Measurements from ENCODE around the gene LDHD.
A peak's percentile ranks its signal among the peaks of the same experiment; 100 is the strongest.
"Not testable (repeated sequence)": the region's sequence is repeated elsewhere in the genome, so short reads cannot be mapped to it uniquely, and the experiment has no call there.

Gene LDHD

DNA sequence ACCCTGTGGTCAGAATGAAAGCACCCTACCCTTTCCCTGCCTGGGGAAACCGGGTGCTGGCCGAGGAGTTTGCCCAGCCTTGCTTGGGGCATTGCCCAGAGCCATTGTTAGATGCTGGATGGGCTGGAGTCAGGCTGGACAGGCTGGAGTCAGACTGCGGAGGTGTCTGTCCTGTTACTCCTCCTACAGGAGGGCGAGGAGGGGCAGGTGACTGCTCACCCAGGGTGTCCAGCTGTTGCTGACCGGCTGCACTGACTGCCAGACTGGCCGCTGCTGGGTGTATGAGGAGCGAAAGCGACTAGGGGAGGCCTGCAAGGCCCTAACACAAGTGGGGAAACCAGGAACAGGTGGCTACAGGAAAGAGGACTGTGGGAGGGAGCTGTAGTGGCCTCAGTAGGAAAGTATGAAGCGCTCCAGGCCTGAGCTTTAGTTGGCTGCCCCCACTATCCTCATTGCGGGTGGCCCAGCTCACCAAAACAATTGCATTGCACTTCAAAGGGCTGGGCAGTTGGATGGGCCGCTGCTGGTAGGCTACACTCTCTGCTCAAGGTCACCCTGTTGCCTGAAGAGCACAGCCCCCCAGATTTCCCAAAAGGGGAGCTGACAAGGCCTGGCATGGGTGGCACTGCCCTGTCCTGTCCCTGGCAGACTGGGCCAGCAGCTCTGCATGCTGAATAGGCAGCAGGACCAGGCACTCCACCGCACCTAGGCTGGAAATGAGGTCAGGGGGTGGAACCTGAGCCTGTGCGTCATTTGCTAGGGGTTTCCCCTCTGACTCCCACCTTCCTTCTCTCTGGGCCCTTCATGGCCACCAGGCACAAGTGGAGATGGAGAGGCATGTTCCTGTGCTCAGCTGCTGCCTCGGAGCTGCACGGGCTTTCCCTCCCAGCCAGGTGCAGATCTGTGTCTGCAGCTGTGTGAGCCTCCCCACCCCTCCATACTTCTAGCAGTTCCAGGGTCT, 18.4 kb downstream of the LDHD start:
- no peaks in the 10 kb centered on the region for H3K36me3 Mint-ChIP-seq
- peaks cover 40% of the 10 kb centered on the region for H3K4me1 Mint-ChIP-seq (ENCODE audit: low read depth)
- no peak overlapping the region for H3K4me3 Mint-ChIP-seq
- no peaks in the 10 kb centered on the region for H3K9me3 Mint-ChIP-seq (ENCODE audit: low read depth)
- no peaks in the 10 kb centered on the region for H3K27me3 Mint-ChIP-seq
- peak overlapping the region; percentile 75 for H3K27ac Mint-ChIP-seq

DNA sequence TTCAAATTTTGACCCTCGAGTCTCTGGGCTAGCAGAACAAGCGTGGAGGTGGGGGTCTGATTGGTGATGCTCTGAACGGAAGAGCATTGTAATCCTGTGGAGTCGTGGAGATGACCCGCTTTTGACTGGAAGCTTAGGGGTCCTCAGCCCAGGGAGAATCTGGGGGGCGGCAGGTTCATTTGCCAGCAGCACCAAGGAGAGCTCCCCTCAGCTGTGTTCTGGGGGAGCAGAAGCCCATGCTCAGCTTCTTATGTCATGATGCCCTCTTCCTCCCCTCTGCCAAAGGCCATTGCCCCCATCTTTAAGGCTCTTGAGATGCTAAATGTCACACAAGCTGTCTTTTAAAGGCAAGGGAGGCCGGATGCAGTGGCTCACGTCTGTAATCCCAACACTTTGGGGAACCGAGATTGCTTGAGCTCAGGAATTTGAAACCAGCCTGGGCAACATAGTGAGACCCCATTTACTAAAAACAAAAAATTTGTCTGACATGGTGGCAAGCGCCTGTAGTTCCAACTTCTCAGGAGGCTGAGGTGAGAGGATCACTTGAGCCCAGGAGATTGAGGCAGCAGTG, 19.3 kb downstream of the LDHD start:
- no peak overlapping the region for H3K4me3 Mint-ChIP-seq
- peaks cover 36% of the 10 kb centered on the region for H3K4me1 Mint-ChIP-seq (ENCODE audit: low read depth)
- H3K27ac Mint-ChIP-seq = peak overlapping the region; percentile 77
- no peaks in the 10 kb centered on the region for H3K27me3 Mint-ChIP-seq
- H3K9me3 Mint-ChIP-seq (ENCODE audit: low read depth) = no peaks in the 10 kb centered on the region
- H3K36me3 Mint-ChIP-seq = no peaks in the 10 kb centered on the region

DNA sequence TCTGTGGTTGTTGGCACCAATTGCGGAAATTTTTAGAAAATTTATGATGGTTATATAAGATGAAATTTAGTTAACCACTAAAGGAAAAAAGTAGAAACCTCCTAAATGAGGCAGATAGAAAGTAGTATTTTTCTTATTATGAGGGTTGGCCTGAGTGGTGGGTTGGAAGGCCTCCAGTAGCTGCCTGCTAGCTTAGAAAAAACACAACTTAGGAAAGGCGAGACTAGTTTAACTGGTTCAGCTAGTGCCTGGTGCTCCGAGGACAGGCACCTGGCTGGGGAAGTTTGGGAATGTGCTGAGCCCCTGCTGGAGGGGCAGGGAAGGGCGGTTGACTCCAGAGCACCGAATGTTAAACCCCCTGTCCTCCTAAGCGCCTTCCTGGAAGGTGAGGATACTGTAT, 19.9 kb downstream of the LDHD start:
- Mint-ChIP-seq H3K36me3 (no peaks in the 10 kb centered on the region), H3K27ac (peak overlapping the region; percentile 77), H3K4me3 (no peak overlapping the region), H3K27me3 (no peaks in the 10 kb centered on the region), H3K4me1 (ENCODE audit: low read depth) (peaks cover 35% of the 10 kb centered on the region), H3K9me3 (ENCODE audit: low read depth) (no peaks in the 10 kb centered on the region)

DNA sequence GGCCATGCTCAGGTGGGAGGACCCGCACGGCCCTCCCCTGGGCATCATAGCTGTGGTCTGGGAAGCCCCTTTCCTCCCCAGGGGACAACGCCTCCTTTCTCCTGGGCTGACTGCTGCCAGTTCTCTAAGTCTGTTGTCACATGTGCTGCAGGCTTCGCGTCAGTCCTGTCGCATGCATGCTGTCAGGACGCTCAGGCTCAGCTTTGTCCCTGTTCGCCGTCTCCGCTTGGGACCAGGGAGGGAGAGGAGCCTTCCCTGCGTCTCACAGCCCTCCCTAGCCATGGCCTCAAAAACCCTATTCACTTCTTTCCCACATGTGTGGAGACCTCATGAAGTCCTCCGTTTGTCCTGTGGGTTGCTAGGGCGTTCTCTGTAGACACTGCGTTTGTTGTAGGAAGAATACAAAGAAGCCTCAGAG, 21.4 kb downstream of the LDHD start:
- Mint-ChIP-seq H3K4me3 (no peak overlapping the region), H3K27ac (no peak overlapping the region), H3K4me1 (ENCODE audit: low read depth) (peaks cover 26% of the 10 kb centered on the region), H3K9me3 (ENCODE audit: low read depth) (no peaks in the 10 kb centered on the region), H3K27me3 (no peaks in the 10 kb centered on the region), H3K36me3 (no peaks in the 10 kb centered on the region)

DNA sequence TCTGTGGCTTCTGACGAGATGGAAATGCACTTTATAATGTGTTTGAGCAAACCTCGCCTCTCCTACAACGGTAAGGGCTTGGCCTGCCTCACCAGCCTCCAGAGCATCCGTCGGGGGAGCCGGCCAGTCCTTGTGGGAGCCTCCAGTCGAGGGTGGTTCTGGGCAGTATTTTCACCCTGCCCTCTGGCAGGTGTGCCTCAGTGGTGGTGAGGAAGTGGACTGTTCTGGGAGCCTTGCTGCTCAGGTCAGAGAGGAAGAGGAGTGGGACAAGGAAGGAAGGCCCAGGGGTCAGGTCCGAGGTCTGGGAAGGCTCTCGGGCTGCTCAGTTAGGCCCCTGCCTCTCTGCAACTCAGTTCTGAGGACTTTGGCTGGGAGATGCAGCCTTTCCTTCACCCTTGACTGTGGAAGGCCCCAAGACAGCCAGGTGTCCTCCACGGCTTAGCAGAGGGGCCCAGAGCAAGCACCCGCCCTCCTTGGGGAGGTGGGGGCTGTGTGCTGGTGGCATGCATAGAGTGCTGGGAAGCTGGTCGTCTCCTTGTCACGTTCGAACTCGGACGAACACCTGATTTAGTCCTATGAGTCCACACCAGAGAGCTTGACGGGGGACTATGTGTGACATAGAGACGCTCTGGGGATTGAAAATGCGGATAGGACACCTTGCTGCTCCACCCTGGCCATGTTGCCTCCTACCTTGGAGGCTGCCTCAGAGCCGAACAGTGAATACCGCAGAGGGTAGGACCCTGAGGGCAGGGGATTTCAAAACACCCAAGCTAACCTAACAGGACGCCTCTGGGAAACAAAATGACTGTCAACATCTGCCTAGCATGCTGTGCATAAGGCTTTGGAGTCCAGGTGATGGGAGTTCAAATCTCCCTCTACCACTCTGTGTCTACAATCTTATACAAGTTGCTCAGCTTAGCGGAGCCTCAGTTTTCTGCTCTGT, 22.7 kb downstream of the LDHD start:
- Mint-ChIP-seq H3K9me3 (ENCODE audit: low read depth) (no peaks in the 10 kb centered on the region), H3K27me3 (no peaks in the 10 kb centered on the region), H3K27ac (no peak overlapping the region), H3K4me1 (ENCODE audit: low read depth) (peaks cover 13% of the 10 kb centered on the region), H3K36me3 (no peaks in the 10 kb centered on the region), H3K4me3 (peak overlapping the region; percentile 9)

GRCh38 chr16:75092777-75093176, 23.8 kb downstream of the LDHD start:
- H3K36me3 Mint-ChIP-seq = no peaks in the 10 kb centered on the region
- no peaks in the 10 kb centered on the region for H3K9me3 Mint-ChIP-seq (ENCODE audit: low read depth)
- H3K27ac Mint-ChIP-seq = no peak overlapping the region
- peaks cover 3% of the 10 kb centered on the region for H3K4me1 Mint-ChIP-seq (ENCODE audit: low read depth)
- no peaks in the 10 kb centered on the region for H3K27me3 Mint-ChIP-seq
- H3K4me3 Mint-ChIP-seq = no peak overlapping the region

DNA sequence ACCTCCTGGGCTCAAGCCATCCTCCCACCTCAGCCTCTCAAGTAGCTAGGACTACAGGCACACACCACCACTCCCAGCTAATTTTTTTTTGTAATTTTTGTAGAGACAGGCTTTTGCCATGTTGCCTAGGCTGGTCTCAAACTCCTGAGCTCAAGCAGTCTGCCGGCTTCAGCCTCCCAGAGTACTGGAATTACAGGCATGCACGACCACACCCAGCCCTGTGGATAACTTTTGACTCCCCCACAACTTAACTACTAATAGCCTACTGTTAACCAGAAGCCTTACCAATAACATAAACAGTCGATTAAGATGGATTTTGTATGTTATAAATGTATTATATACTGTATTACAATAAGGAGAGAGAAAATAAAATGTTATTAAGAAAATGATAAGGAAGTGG, 25.0 kb downstream of the LDHD start:
- H3K36me3 Mint-ChIP-seq; H3K4me1 Mint-ChIP-seq (ENCODE audit: low read depth): not testable (repeated sequence)

GRCh38 chr16:75090899-75091298, 25.7 kb downstream of the LDHD start:
- H3K27ac Mint-ChIP-seq; H3K27me3 Mint-ChIP-seq; H3K9me3 Mint-ChIP-seq (ENCODE audit: low read depth); H3K4me1 Mint-ChIP-seq (ENCODE audit: low read depth); H3K4me3 Mint-ChIP-seq; H3K36me3 Mint-ChIP-seq: not testable (repeated sequence)

More for the DNA sequence above, 25.0 kb downstream of the LDHD start:
- not testable (repeated sequence) for H3K27ac Mint-ChIP-seq; H3K4me3 Mint-ChIP-seq; H3K9me3 Mint-ChIP-seq (ENCODE audit: low read depth); H3K27me3 Mint-ChIP-seq

DNA sequence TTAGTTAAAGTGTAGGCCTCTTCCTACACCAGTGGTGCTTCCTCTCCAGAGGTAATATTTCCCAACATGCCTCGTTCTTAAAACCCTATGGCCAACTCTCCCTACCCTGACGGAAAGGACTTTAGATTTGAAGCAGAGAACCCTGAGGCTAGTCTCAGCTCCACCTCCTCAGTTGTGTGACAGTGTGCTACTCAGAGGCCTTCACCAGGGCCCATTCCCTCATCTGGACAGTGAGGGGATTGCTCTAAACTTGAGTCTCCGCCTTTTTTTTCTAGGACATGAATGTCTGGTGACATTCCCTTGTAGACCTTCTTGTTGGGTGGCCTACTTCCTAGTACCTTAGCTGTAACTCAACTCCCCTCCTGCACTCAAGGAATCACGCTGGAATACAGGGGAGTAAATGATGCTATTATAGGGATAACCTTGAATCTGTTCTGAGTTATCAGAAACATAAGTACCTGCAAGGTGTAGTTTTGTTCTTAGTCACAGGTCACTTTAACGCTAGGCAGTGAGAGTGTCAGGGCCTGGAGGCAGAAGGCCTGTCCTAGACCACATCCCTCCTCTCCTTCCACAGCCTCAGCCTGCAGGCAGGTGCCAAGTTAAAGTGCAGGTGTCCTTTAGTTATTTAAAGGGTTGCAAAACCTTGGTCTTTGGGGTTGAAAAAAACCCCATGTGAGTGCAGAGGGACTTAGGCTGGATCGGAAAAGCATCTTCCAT, 26.9 kb downstream of the LDHD start:
- no peaks in the 10 kb centered on the region for H3K4me1 Mint-ChIP-seq (ENCODE audit: low read depth)
- H3K4me3 Mint-ChIP-seq = no peak overlapping the region
- no peaks in the 10 kb centered on the region for H3K27me3 Mint-ChIP-seq
- H3K27ac Mint-ChIP-seq = no peak overlapping the region
- no peaks in the 10 kb centered on the region for H3K9me3 Mint-ChIP-seq (ENCODE audit: low read depth)
- H3K36me3 Mint-ChIP-seq = peaks cover 3% of the 10 kb centered on the region

GRCh38 chr16:75088934-75089333, 27.6 kb downstream of the LDHD start:
- H3K4me3 Mint-ChIP-seq = no peak overlapping the region
- peaks cover 3% of the 10 kb centered on the region for H3K36me3 Mint-ChIP-seq
- no peaks in the 10 kb centered on the region for H3K27me3 Mint-ChIP-seq
- H3K27ac Mint-ChIP-seq = no peak overlapping the region
- H3K4me1 Mint-ChIP-seq (ENCODE audit: low read depth) = no peaks in the 10 kb centered on the region
- H3K9me3 Mint-ChIP-seq (ENCODE audit: low read depth) = no peaks in the 10 kb centered on the region

DNA sequence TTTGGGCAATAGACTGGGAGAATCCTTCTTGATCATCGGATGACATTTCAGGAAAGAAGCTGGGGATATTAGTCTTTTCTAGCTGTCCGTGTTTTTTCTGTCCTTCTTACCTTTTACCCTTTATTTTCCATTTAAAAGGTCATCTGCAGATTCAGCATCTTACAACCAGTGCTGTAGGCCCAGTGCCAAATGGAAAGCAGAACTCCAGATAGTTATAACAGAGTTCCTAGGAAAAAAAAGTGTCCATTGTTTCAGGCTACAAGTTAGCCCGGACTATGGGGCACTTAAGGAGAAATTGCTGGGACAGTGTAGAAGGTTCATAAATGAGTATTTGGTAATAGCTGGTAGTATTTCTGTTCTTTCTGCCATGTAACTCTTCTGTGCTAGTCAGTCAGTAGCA, 28.4 kb downstream of the LDHD start:
- Mint-ChIP-seq H3K4me1 (ENCODE audit: low read depth) (no peaks in the 10 kb centered on the region), H3K4me3 (no peak overlapping the region), H3K27ac (no peak overlapping the region), H3K9me3 (ENCODE audit: low read depth) (no peaks in the 10 kb centered on the region), H3K27me3 (no peaks in the 10 kb centered on the region), H3K36me3 (peaks cover 3% of the 10 kb centered on the region)

GRCh38 chr16:75087375-75087979, 29.1 kb downstream of the LDHD start:
- H3K4me3 Mint-ChIP-seq = no peak overlapping the region
- no peaks in the 10 kb centered on the region for H3K9me3 Mint-ChIP-seq (ENCODE audit: low read depth)
- H3K27ac Mint-ChIP-seq = no peak overlapping the region
- H3K36me3 Mint-ChIP-seq = peaks cover 3% of the 10 kb centered on the region
- no peaks in the 10 kb centered on the region for H3K27me3 Mint-ChIP-seq
- H3K4me1 Mint-ChIP-seq (ENCODE audit: low read depth) = no peaks in the 10 kb centered on the region

- H3K4me1 Mint-ChIP-seq (ENCODE audit: low read depth) = no peaks in the 10 kb centered on the region
- peaks cover 3% of the 10 kb centered on the region for H3K36me3 Mint-ChIP-seq
- H3K4me3 Mint-ChIP-seq = no peak overlapping the region
- no peaks in the 10 kb centered on the region for H3K27me3 Mint-ChIP-seq
- no peak overlapping the region for H3K27ac Mint-ChIP-seq
- no peaks in the 10 kb centered on the region for H3K9me3 Mint-ChIP-seq (ENCODE audit: low read depth)
Observed at GRCh38 chr16:75086688-75087374, 29.7 kb downstream of the LDHD start.

- Mint-ChIP-seq H3K36me3 (peaks cover 3% of the 10 kb centered on the region), H3K27ac (no peak overlapping the region), H3K9me3 (ENCODE audit: low read depth) (no peaks in the 10 kb centered on the region), H3K27me3 (no peaks in the 10 kb centered on the region), H3K4me1 (ENCODE audit: low read depth) (no peaks in the 10 kb centered on the region), H3K4me3 (no peak overlapping the region)
Observed at GRCh38 chr16:75086281-75086680, 30.3 kb downstream of the LDHD start.

All from activated naive CD8-positive, alpha-beta T cell (primary cell).